ENCODE results near the gene SLC8A2. TPM values are rescaled to one million over a fixed set of nuclear protein-coding genes. Genes with fewer than 3 reads are reported as not detected.
"Not testable (repeated sequence)": the region's sequence is repeated elsewhere in the genome, so short reads cannot be mapped to it uniquely, and the experiment has no call there.

SLC8A2 gene
- total RNA-seq, 1 donor, result not detected

DNA sequence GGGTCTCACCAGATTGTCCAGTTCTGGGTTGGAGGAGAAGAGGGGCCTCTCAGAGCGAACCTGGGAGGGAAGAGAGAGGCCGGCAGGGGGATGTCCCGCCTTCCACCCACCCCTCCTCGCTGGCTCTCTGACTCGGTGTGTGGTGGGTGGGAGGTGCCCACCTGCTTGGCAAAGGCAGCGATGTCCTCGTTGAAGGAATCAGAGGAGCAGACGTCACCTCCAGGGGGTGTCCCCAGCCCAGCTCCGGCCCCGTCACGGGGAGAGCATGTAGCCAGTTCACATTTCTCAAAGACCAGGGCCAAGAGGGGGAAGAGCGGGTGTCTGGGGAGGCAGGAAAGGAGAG is 55.1 kb downstream of the SLC8A2 start:
- no peak overlapping the region for H3K4me3 ChIP-seq (ENCODE audit: low read depth, low read length)
- TF ChIP-seq CTCF (IDR thresholded peaks at IDR 0.05; ENCODE audit: insufficient read depth, low read length), result no peak
- no peak for DNase-seq (ENCODE audit: low read depth)

DNA sequence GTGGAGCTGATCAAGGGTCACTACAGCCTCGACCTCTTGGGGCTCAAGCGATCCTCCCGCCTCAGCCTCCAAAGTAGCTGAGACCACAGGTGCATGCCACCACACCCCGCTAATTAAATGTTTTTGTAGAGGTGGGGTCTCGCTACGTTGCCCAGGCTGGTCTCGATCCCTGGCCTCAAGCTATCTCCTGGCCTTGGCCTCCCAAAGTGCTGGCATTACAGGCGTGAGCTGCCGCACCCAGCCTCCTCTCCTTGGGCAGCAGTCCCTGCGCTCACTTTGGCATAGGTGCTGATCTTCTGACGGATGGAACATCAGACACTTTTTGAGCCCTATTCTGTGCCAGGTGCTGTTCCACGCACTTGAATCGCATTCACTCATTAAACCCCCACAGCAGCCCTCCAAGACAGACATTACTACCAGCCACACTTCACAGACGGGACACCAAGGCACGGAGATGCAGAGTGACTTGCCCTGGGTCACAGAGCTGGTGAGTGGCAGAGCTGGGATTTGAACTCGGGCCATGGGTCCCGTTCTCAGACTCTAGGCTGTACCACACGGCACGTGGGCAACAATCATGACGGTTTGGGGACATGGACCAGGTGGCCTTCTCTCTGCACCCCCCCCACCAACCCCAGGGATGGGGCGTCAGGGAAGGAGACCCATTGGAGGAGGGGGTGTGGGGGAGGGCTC is 55.6 kb downstream of the SLC8A2 start:
- no peak for TF ChIP-seq CTCF (IDR thresholded peaks at IDR 0.05; ENCODE audit: insufficient read depth, low read length)
- DNase-seq (ENCODE audit: low read depth), result no peak
- no peak overlapping the region for H3K4me3 ChIP-seq (ENCODE audit: low read depth, low read length)

GRCh38 chr19:47414469-47414868 is 57.2 kb downstream of the SLC8A2 start:
- no peak for DNase-seq (ENCODE audit: low read depth)
- H3K4me3 ChIP-seq (ENCODE audit: low read depth, low read length), result no peak overlapping the region
- TF ChIP-seq CTCF (IDR thresholded peaks at IDR 0.05; ENCODE audit: insufficient read depth, low read length), result peak; percentile 15

DNA sequence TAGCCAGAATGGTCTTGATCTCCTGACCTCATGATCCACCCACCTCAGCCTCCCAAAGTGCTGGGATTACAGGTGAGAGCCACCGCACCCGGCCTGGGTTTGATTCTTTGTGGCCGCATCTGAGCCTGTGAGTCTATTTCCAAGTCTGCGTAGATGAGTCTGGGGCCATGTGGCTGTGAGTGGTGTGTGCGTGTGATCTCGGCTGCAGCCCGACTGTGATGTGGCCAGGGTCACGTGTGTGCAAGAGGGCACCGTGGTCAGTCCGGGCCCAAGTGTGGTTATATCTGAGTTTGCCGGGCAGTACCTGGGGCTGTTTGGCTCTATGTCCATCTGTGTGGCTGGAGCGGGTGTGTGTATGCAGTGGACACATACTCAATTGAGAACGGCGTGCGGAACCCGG is 57.8 kb downstream of the SLC8A2 start:
- no peak for TF ChIP-seq CTCF (IDR thresholded peaks at IDR 0.05; ENCODE audit: insufficient read depth, low read length)
- DNase-seq (ENCODE audit: low read depth), result no peak
- no peak overlapping the region for H3K4me3 ChIP-seq (ENCODE audit: low read depth, low read length)

- H3K4me3 ChIP-seq (ENCODE audit: low read depth, low read length); DNase-seq (ENCODE audit: low read depth): not testable (repeated sequence)
Measured at GRCh38 chr19:47411696-47412095, 60.0 kb downstream of the SLC8A2 start.

- TF ChIP-seq CTCF (IDR thresholded peaks at IDR 0.05; ENCODE audit: insufficient read depth, low read length), result no peak
- DNase-seq (ENCODE audit: low read depth), result no peak
- no peak overlapping the region for H3K4me3 ChIP-seq (ENCODE audit: low read depth, low read length)
Measured at GRCh38 chr19:47411101-47411500, 60.6 kb downstream of the SLC8A2 start.

- DNase-seq (ENCODE audit: low read depth), result no peak
- no peak overlapping the region for H3K4me3 ChIP-seq (ENCODE audit: low read depth, low read length)
- no peak for TF ChIP-seq CTCF (IDR thresholded peaks at IDR 0.05; ENCODE audit: insufficient read depth, low read length)
Measured at GRCh38 chr19:47408156-47408938, 63.3 kb downstream of the SLC8A2 start.
